ENCODE data around the gene MED6.

- TF ChIP-seq CHD2 (IDR thresholded peaks at IDR 0.05; ENCODE audit: low read depth, low read length): no peak
- TF ChIP-seq POLR2AphosphoS5 (IDR thresholded peaks at IDR 0.05; ENCODE audit: low read depth, low read length): no peak
- no peak for TF ChIP-seq ATAD3A (CRISPR knock-in tag; IDR thresholded peaks at IDR 0.05)
- no peak for TF ChIP-seq TCF12 (IDR thresholded peaks at IDR 0.05)
- no peak for TF ChIP-seq TCF12 (CRISPR knock-in tag; IDR thresholded peaks at IDR 0.05)
- no peak for TF ChIP-seq CEBPG (CRISPR knock-in tag; IDR thresholded peaks at IDR 0.05)
- TF ChIP-seq TAF15 (IDR thresholded peaks at IDR 0.05; ENCODE audit: low read depth, low read length, poor library complexity, severe bottlenecking): no peak
- no peak for TF ChIP-seq SNRNP70 (IDR thresholded peaks at IDR 0.05; ENCODE audit: low read depth, low read length)
- no peak for TF ChIP-seq CTCF (CRISPR knock-in tag; IDR thresholded peaks at IDR 0.05)
Measured at GRCh38 chr14:70571139-70571538, 29.3 kb downstream of the MED6 start.

Data from HepG2 (cell line).